PFSK-1 (cell line): ENCODE results near the gene GREM2.

Experiments
- FOXP2 ChIP-seq: optimal IDR thresholded peaks from 2 replicates; pipeline ENCODE3; 2011; ENCODE audit warnings: borderline replicate concordance, control low read depth, inconsistent platforms; ENCODE audit not compliant: insufficient read depth; ENCODE audit errors: extremely low read length, extremely low read depth
- POLR2AphosphoS5 ChIP-seq: IDR thresholded peaks from 2 replicates; pipeline ENCODE4 v1.6.1; 2012; ENCODE audit warnings: low read depth, mild to moderate bottlenecking, control low read depth, low read length, moderate library complexity
- REST ChIP-seq, 2 experiments: IDR thresholded peaks; 2 replicates each; pipeline versions ENCODE4 v1.6.1 to v1.8.0; 2011 to 2012; ENCODE audit warnings: low read depth in 2 of 2, low read length in 2 of 2, control low read depth in 1 of 2, inconsistent platforms in 1 of 2, mild to moderate bottlenecking in 1 of 2, moderate library complexity in 1 of 2; ENCODE audit not compliant: insufficient read depth in 1 of 2
- SIN3A ChIP-seq: IDR thresholded peaks from 2 replicates; pipeline ENCODE4 v1.6.1; 2012; ENCODE audit warnings: mild to moderate bottlenecking, low read length, moderate library complexity, borderline replicate concordance; ENCODE audit not compliant: insufficient read depth
- TAF1 ChIP-seq: IDR thresholded peaks from 2 replicates; pipeline ENCODE4 v1.6.1; 2012; ENCODE audit warnings: low read length, control low read depth, borderline replicate concordance; ENCODE audit not compliant: insufficient read depth

GREM2 gene

GRCh38 chr1:240533154-240533780 lies 78.7 kb downstream of the GREM2 start:
- TF ChIP-seq POLR2AphosphoS5 = no peak
- TF ChIP-seq FOXP2 = no peak
- TF ChIP-seq SIN3A = no peak
- no peak for TF ChIP-seq TAF1

- TF ChIP-seq TAF1 (no peak), POLR2AphosphoS5 (no peak), REST (IDR thresholded peaks at IDR 0.05; ENCODE audit: insufficient read depth in 1 of 2, low read depth in 2 of 2, low read length in 2 of 2) (no peak), FOXP2 (no peak), SIN3A (no peak)
These were observed 83.4 kb downstream of the GREM2 start for GRCh38 chr1:240528591-240528990.

- TF ChIP-seq SIN3A (no peak), FOXP2 (no peak), POLR2AphosphoS5 (no peak), TAF1 (no peak), REST (IDR thresholded peaks at IDR 0.05; ENCODE audit: insufficient read depth in 1 of 2, low read depth in 2 of 2, low read length in 2 of 2) (no peak)
These were observed 84.9 kb downstream of the GREM2 start for GRCh38 chr1:240527086-240527485.

- no peak for TF ChIP-seq TAF1
- TF ChIP-seq REST (IDR thresholded peaks at IDR 0.05; ENCODE audit: insufficient read depth in 1 of 2, low read depth in 2 of 2, low read length in 2 of 2) = no peak
- TF ChIP-seq SIN3A = no peak
- no peak for TF ChIP-seq POLR2AphosphoS5
- TF ChIP-seq FOXP2 = no peak
These were observed 85.6 kb downstream of the GREM2 start for GRCh38 chr1:240526312-240526711.

GRCh38 chr1:240524356-240525069 lies 87.4 kb downstream of the GREM2 start:
- TF ChIP-seq POLR2AphosphoS5 (no peak), FOXP2 (no peak), SIN3A (no peak), TAF1 (no peak), REST (IDR thresholded peaks at IDR 0.05; ENCODE audit: insufficient read depth in 1 of 2, low read depth in 2 of 2, low read length in 2 of 2) (no peak)
